T-cell (primary cell): ENCODE data around the gene SERPINE2. TPM values are rescaled to one million over a fixed set of nuclear protein-coding genes. Genes with fewer than 3 reads are reported as not detected.
"Not testable (repeated sequence)": the region's sequence is repeated elsewhere in the genome, so short reads cannot be mapped to it uniquely, and the experiment has no call there.

ENCODE experiments used
- ATAC-seq, 4 experiments: fragments of 200-7000 bp in 3 of 4; fragments of 150-1000 bp in 1 of 4; cut with Tn5 transposase; replicated peaks in 1 of 4; 1 replicate in 3 of 4; 2 replicates in 1 of 4; pipeline ENCODE4 v1.10.0; 2021; ENCODE audit warnings: moderate library complexity in 3 of 4, mild to moderate bottlenecking in 2 of 4, moderate number of reproducible peaks in 1 of 4
- CTCF ChIA-PET, 2 donors: fragments of 300-600 bp; sonication (Branson Sonifier 250); formaldehyde crosslinking; loops; one replicate each; lab custom pipeline; 2022; ENCODE audit warnings: antibody characterized with exemption in 2 of 2; lab: Charles Lee
- POLR2A ChIA-PET, 2 donors: fragments of 300-600 bp; sonication (Branson Sonifier 250); formaldehyde crosslinking; loops; one replicate each; lab custom pipeline; 2022; ENCODE audit warnings: antibody characterized with exemption in 2 of 2; lab: Charles Lee
- DNase-seq, 35 experiments: peaks; one replicate each; pipeline versions ENCODE4 v3.0.0 to v3.0.0-alpha.2; 2013 to 2023
- H3K27ac ChIP-seq: one replicate; pipeline ENCODE4 v1.5.1; 2013; ENCODE audit warnings: low read length
- H3K27me3 ChIP-seq, 2 experiments: replicated peaks in 1 of 2; 1 replicate in 1 of 2; 2 replicates in 1 of 2; pipeline versions ENCODE4 v1.6.1 to v1.7.0; 2013; ENCODE audit warnings: low read length in 1 of 2, mixed read lengths in 1 of 2; ENCODE audit not compliant: control insufficient read depth in 2 of 2, insufficient read depth in 2 of 2; ENCODE audit errors: extremely low read depth in 1 of 2
- H3K36me3 ChIP-seq, 2 donors: 1 replicate in 1 of 2; 2 replicates in 1 of 2; pipeline versions ENCODE4 v1.6.1 to v1.7.0; 2013; ENCODE audit warnings: low read length in 1 of 2; ENCODE audit not compliant: control insufficient read depth in 2 of 2, insufficient read depth in 1 of 2; ENCODE audit errors: extremely low read depth in 1 of 2
- H3K4me1 ChIP-seq, 2 experiments: 1 replicate in 1 of 2; 2 replicates in 1 of 2; pipeline versions ENCODE4 v1.6.1 to v1.7.0; 2013; ENCODE audit warnings: low read length in 2 of 2, mixed read lengths in 1 of 2; ENCODE audit not compliant: insufficient read depth in 2 of 2, control insufficient read depth in 1 of 2; ENCODE audit errors: extremely low read depth in 1 of 2
- H3K4me3 ChIP-seq, 2 donors: 1 replicate in 1 of 2; 2 replicates in 1 of 2; pipeline versions ENCODE4 v1.5.1 to v1.7.0; 2013; ENCODE audit warnings: mild to moderate bottlenecking in 2 of 2, low read length in 1 of 2, moderate library complexity in 1 of 2; ENCODE audit not compliant: control insufficient read depth in 1 of 2; ENCODE audit errors: extremely low read depth in 1 of 2
- H3K9me3 ChIP-seq: 2 replicates; pipeline ENCODE4 v1.7.0; 2013
- H3K27ac Mint-ChIP-seq, 2 donors: one replicate each; pipeline ENCODE4 v1.8.0; 2020 to 2021; ENCODE audit warnings: mild to moderate bottlenecking in 2 of 2, mixed read lengths in 2 of 2
- H3K27me3 Mint-ChIP-seq, 2 donors: one replicate each; pipeline ENCODE4 v1.8.0; 2021 to 2022; ENCODE audit warnings: mixed read lengths in 2 of 2
- H3K36me3 Mint-ChIP-seq: one replicate; pipeline ENCODE4 v1.8.0; 2021; ENCODE audit warnings: mixed read lengths
- H3K4me1 Mint-ChIP-seq, 3 donors: one replicate each; pipeline ENCODE4 v1.8.0; 2020 to 2022; ENCODE audit warnings: mixed read lengths in 3 of 3, mild to moderate bottlenecking in 1 of 3
- H3K4me3 Mint-ChIP-seq, 3 donors: one replicate each; pipeline ENCODE4 v1.8.0; 2020 to 2022; ENCODE audit warnings: mild to moderate bottlenecking in 3 of 3, mixed read lengths in 3 of 3, moderate library complexity in 3 of 3
- H3K9me3 Mint-ChIP-seq, 3 donors: one replicate each; pipeline ENCODE4 v1.8.0; 2020 to 2022; ENCODE audit warnings: mixed read lengths in 3 of 3
- WGBS: methylation state at CpG from one replicate; pipeline ENCODE4 v1.1.5; 2013; ENCODE audit warnings: missing lambda C conversion rate; ENCODE audit not compliant: insufficient coverage; 5-methylcytosine and 5-hydroxymethylcytosine counted together
- total RNA-seq, 35 experiments: library from RNA in 6 of 35; stranded (reverse) in 6 of 35; fragments of 120-200 nt in 1 of 35; gene quantifications; one replicate each; pipeline versions ENCODE4 v1.2.1 to v1.2.4 and lab custom pipeline; 2013 to 2026

SERPINE2 gene
- total RNA-seq, 5 donors from 2014 or later (not counting 1 experiment from before 2014, with no cell fraction given) = 2.0 to 7.5 (median 4.1) TPM

GRCh38 chr2:224014336-224014735, 24.8 kb downstream of the SERPINE2 start:
- Histone ChIP-seq H3K36me3 (no peaks in the 10 kb centered on the region), H3K4me3 (no peak overlapping the region), H3K9me3 (no peaks in the 10 kb centered on the region), H3K27ac (no peak overlapping the region), H3K4me1 (peaks cover 4 to 5% of the 10 kb centered on the region in 2 experiments), H3K27me3 (no peaks in the 10 kb centered on the region)
- no peak for ATAC-seq
- Mint-ChIP-seq H3K36me3 (no peaks in the 10 kb centered on the region), H3K4me3 (no peak overlapping the region), H3K27me3 (no peaks in the 10 kb centered on the region), H3K4me1 (peaks cover 10 to 27% (median 18%) of the 10 kb centered on the region in 3 donors), H3K27ac (no peak overlapping the region), H3K9me3 (no peaks in the 10 kb centered on the region)
- CTCF ChIA-PET = no interaction called here
- no peak for DNase-seq
- POLR2A ChIA-PET = no interaction called here
- 100% methylated on average over 2 of the region's 4 CpGs for WGBS

GRCh38 chr2:224011837-224012236, 27.2 kb downstream of the SERPINE2 start:
- Mint-ChIP-seq H3K4me3 (no peak overlapping the region), H3K36me3 (no peaks in the 10 kb centered on the region), H3K27ac (no peak overlapping the region), H3K9me3 (no peaks in the 10 kb centered on the region), H3K27me3 (no peaks in the 10 kb centered on the region), H3K4me1 (peaks cover 4 to 23% (median 14%) of the 10 kb centered on the region in 3 donors)
- no peak for DNase-seq
- ChIA-PET CTCF (no interaction called here), POLR2A (no interaction called here)
- no peaks in the 10 kb centered on the region for H3K9me3 ChIP-seq
- WGBS = no CpG with 5 or more reads among the region's 1 CpG
- ATAC-seq = no peak
- H3K27ac ChIP-seq = no peak overlapping the region
- H3K4me3 ChIP-seq = no peak overlapping the region
- peaks cover 3 to 5% of the 10 kb centered on the region in 2 experiments for H3K4me1 ChIP-seq
- H3K36me3 ChIP-seq = no peaks in the 10 kb centered on the region
- H3K27me3 ChIP-seq = no peaks in the 10 kb centered on the region

- 100% methylated on average over 1 of the region's 5 CpGs for WGBS
- peaks cover 0 to 1% of the 10 kb centered on the region in 2 donors for H3K27me3 Mint-ChIP-seq
- H3K27ac Mint-ChIP-seq = no peak overlapping the region
- DNase-seq (no peak), ATAC-seq (no peak)
- H3K4me1 Mint-ChIP-seq = peaks cover 0 to 9% (median 2%) of the 10 kb centered on the region in 3 donors
- no peaks in the 10 kb centered on the region for H3K27me3 ChIP-seq
- no peaks in the 10 kb centered on the region for H3K9me3 Mint-ChIP-seq
- no peak overlapping the region for H3K4me3 ChIP-seq
- no peaks in the 10 kb centered on the region for H3K36me3 Mint-ChIP-seq
- H3K27ac ChIP-seq = no peak overlapping the region
- H3K36me3 ChIP-seq = no peaks in the 10 kb centered on the region
- ChIA-PET POLR2A (no interaction called here), CTCF (interaction anchor here in 1 of 2 donors (0.6 kb wide), 1 partner anchor 16 kb away, joined by 3 read pairs; no protein-coding TSS in a partner anchor)
- peaks cover 0 to under 1% of the 10 kb centered on the region in 2 experiments for H3K4me1 ChIP-seq
- H3K9me3 ChIP-seq = no peaks in the 10 kb centered on the region
- no peak overlapping the region for H3K4me3 Mint-ChIP-seq
These were observed 29.3 kb downstream of the SERPINE2 start for GRCh38 chr2:224009605-224010315.

- Mint-ChIP-seq H3K27me3 (peaks cover 0 to 1% of the 10 kb centered on the region in 2 donors), H3K36me3 (no peaks in the 10 kb centered on the region), H3K9me3 (no peaks in the 10 kb centered on the region), H3K4me3 (no peak overlapping the region), H3K4me1 (peaks cover 0 to 5% (median 2%) of the 10 kb centered on the region in 3 donors), H3K27ac (no peak overlapping the region)
- Histone ChIP-seq H3K27ac (no peak overlapping the region), H3K9me3 (no peaks in the 10 kb centered on the region), H3K36me3 (no peaks in the 10 kb centered on the region), H3K4me3 (no peak overlapping the region), H3K4me1 (no peaks in the 10 kb centered on the region), H3K27me3 (peaks cover 0 to 4% of the 10 kb centered on the region in 2 experiments)
- ATAC-seq = no peak
- ChIA-PET POLR2A (no interaction called here), CTCF (no interaction called here)
- no peak for DNase-seq
- WGBS = 85% methylated on average over 4 of the region's 12 CpGs
These were observed 30.3 kb downstream of the SERPINE2 start for GRCh38 chr2:224008702-224009261.

- peaks cover 0 to 4% of the 10 kb centered on the region in 2 donors for H3K36me3 ChIP-seq
- no peak for ATAC-seq
- peaks cover 0 to 4% of the 10 kb centered on the region in 2 experiments for H3K27me3 ChIP-seq
- ChIA-PET POLR2A (no interaction called here), CTCF (no interaction called here)
- Mint-ChIP-seq H3K4me1 (no peaks in the 10 kb centered on the region), H3K27ac (no peak overlapping the region), H3K27me3 (peaks cover 0 to 1% of the 10 kb centered on the region in 2 donors), H3K9me3 (no peaks in the 10 kb centered on the region), H3K36me3 (no peaks in the 10 kb centered on the region), H3K4me3 (no peak overlapping the region)
- no peaks in the 10 kb centered on the region for H3K9me3 ChIP-seq
- H3K4me1 ChIP-seq = no peaks in the 10 kb centered on the region
- no peak overlapping the region for H3K27ac ChIP-seq
- H3K4me3 ChIP-seq = no peak overlapping the region
- WGBS = 83% methylated on average over 16 of the region's 16 CpGs
- no peak for DNase-seq
These were observed 34.9 kb downstream of the SERPINE2 start for GRCh38 chr2:224004105-224004695.

- H3K9me3 Mint-ChIP-seq, H3K4me3 Mint-ChIP-seq, H3K27ac Mint-ChIP-seq, H3K4me1 ChIP-seq, POLR2A ChIA-PET, DNase-seq, H3K27me3 Mint-ChIP-seq, H3K27me3 ChIP-seq, ATAC-seq, H3K27ac ChIP-seq, H3K36me3 ChIP-seq, H3K4me3 ChIP-seq, H3K4me1 Mint-ChIP-seq, H3K9me3 ChIP-seq, H3K36me3 Mint-ChIP-seq: not testable (repeated sequence)
- 89% methylated on average over 1 of the region's 5 CpGs for WGBS
- CTCF ChIA-PET = interaction anchor here in 1 of 2 donors (0.7 kb wide), 2 partner anchors 24 to 30 kb away, joined by 3 to 4 read pairs; no protein-coding TSS in a partner anchor
These were observed 38.4 kb downstream of the SERPINE2 start for GRCh38 chr2:224000662-224001061.
